Right lobe of liver (tissue), 6 donors: ENCODE results near the gene OBI1. TPM values are rescaled to one million over a fixed set of nuclear protein-coding genes. Genes with fewer than 3 reads are reported as not detected.

Experiments
- ATAC-seq, 4 donors: fragments of 200-7000 bp; cut with Tn5 transposase; one replicate each; pipeline ENCODE4 v1.9.1; 2020; ENCODE audit warnings: mild to moderate bottlenecking in 4 of 4, moderate library complexity in 4 of 4
- DNase-seq, 3 donors: peaks; one replicate each; pipeline ENCODE4 v3.0.0-alpha.2; 2020
- H3K27ac ChIP-seq, 3 donors: fragments of 200-600 bp; one replicate each; pipeline ENCODE4 v1.8.0; 2022
- H3K27me3 ChIP-seq, 2 donors: fragments of 200-600 bp; one replicate each; pipeline ENCODE4 v1.8.0; 2022
- H3K36me3 ChIP-seq, 4 donors: fragments of 200-600 bp; sonication (generic) in 1 of 4; one replicate each; pipeline versions ENCODE4 v1.5.1 to v1.8.0; 2017 to 2022; ENCODE audit warnings: control low read depth in 1 of 4
- H3K4me1 ChIP-seq, 4 donors: fragments of 200-600 bp; sonication (generic) in 1 of 4; one replicate each; pipeline versions ENCODE4 v1.5.1 to v1.8.0; 2017 to 2022; ENCODE audit warnings: control low read depth in 1 of 4
- H3K4me3 ChIP-seq, 3 donors: fragments of 200-600 bp; one replicate each; pipeline ENCODE4 v1.8.0; 2022
- H3K9me3 ChIP-seq, 4 donors: fragments of 200-600 bp; sonication (generic) in 1 of 4; one replicate each; pipeline versions ENCODE4 v1.5.1 to v1.8.0; 2017 to 2022; ENCODE audit warnings: control low read depth in 1 of 4
- POLR2A ChIP-seq: fragments of 450-650 bp; IDR thresholded peaks from one replicate; pipeline ENCODE4 v1.6.1; 2017; ENCODE audit warnings: antibody characterized with exemption, mild to moderate bottlenecking
- WGBS: methylation state at CpG from one replicate; pipeline ENCODE4 v1.1.6; 2018; ENCODE audit warnings: low coverage, low lambda C conversion rate; ENCODE audit not compliant: insufficient coverage; ENCODE audit errors: missing lambda C conversion rate; 5-methylcytosine and 5-hydroxymethylcytosine counted together
- intact Hi-C, 2 donors: fragments of 100-400 bp; cut with DNase I; formaldehyde crosslinking; loops; one replicate each; pipeline versions ENCODE4 v1.11.2 to v1.14.1; 2022
- total RNA-seq, 6 experiments: library from RNA; depleted of rRNA in 2 of 6; stranded (reverse); fragments of >200 nt in 2 of 6; fragmentation: NEBNext Ultra II Directional in 3 of 6; extraction: Animal tissue kit (Norgen Biotek cat#: 25700) in 3 of 6; gene quantifications; one replicate each; pipeline versions ENCODE4 v1.1.0 to v1.2.4, GENCODE V29; 2016 to 2023
- TF ChIP-seq, protein P1 (sequence below), 4 donors: fragments of 200-600 bp in 3 of 4; fragments of 450-650 bp in 1 of 4; IDR thresholded peaks; one replicate each; pipeline versions ENCODE4 v1.5.1 to v1.8.0; 2016 to 2022; ENCODE audit warnings: antibody characterized with exemption in 4 of 4, mild to moderate bottlenecking in 2 of 4
- donor health status: DM: no; HTN: yes; CAD: no.
- donor health status: DM: no; HTN: no; CAD: no.
- donor health status: DM: no; HTN: no; CAD: no.
- donor health status: DM: no; HTN: yes; CAD: no.
- donor health status: DM: no; HTN: yes; CAD: no.

OBI1 gene
- total RNA-seq, 6 experiments from 2014 or later = 1.7 to 3.6 (median 2.8) TPM

DNA sequence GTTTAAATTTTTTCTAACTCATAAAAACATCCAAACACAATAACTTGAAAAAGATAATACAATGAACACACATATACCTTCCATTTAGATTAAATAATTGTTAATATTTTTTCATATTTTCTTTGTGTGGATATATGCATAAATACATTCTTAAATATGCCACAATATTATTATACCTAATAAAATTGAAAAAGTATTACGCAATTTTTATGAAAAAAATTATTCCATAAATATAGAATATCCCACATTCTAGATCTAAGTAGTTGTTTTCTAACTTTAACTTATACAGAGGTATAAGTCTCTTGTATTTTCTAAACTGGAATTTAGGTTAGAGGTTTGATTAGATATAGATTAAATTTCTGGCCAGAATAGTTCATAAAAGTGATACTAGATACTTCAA lies 89.9 kb downstream of the OBI1 start:
- intact Hi-C loops = no loop called here
- Histone ChIP-seq H3K27me3 (no peaks in the 10 kb centered on the region), H3K36me3 (no peaks in the 10 kb centered on the region), H3K4me3 (no peak overlapping the region), H3K9me3 (no peaks in the 10 kb centered on the region), H3K27ac (no peak overlapping the region), H3K4me1 (no peaks in the 10 kb centered on the region)
- no peak for ATAC-seq
- WGBS = 67% methylated on average over 1 of the region's 1 CpG
- no peak for TF ChIP-seq POLR2A
- TF ChIP-seq, protein P1, sequence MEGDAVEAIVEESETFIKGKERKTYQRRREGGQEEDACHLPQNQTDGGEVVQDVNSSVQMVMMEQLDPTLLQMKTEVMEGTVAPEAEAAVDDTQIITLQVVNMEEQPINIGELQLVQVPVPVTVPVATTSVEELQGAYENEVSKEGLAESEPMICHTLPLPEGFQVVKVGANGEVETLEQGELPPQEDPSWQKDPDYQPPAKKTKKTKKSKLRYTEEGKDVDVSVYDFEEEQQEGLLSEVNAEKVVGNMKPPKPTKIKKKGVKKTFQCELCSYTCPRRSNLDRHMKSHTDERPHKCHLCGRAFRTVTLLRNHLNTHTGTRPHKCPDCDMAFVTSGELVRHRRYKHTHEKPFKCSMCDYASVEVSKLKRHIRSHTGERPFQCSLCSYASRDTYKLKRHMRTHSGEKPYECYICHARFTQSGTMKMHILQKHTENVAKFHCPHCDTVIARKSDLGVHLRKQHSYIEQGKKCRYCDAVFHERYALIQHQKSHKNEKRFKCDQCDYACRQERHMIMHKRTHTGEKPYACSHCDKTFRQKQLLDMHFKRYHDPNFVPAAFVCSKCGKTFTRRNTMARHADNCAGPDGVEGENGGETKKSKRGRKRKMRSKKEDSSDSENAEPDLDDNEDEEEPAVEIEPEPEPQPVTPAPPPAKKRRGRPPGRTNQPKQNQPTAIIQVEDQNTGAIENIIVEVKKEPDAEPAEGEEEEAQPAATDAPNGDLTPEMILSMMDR (IDR thresholded peaks at IDR 0.05) = no peak
- no peak for DNase-seq

DNA sequence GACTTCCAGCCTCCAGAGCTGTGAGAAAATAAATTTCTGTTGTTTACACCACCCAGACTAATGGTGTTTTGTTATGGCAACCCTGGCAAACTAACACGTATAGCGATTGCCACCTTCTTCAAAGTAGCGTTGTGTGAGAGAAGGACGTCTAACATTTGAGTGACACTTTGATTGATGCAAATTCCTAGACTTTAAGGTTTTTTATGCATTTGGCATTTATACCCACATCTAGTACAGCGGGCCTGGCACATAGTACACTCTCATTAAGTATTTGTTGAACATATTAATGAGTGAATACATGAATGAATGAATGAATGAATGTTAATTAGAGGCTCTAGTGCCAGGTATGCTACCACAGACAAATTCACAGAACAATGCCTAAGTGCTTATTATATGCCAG lies 92.3 kb downstream of the OBI1 start:
- Histone ChIP-seq H3K9me3 (no peaks in the 10 kb centered on the region), H3K4me1 (no peaks in the 10 kb centered on the region), H3K27me3 (no peaks in the 10 kb centered on the region), H3K27ac (no peak overlapping the region), H3K36me3 (no peaks in the 10 kb centered on the region), H3K4me3 (no peak overlapping the region)
- TF ChIP-seq, protein P1 (IDR thresholded peaks at IDR 0.05) = no peak
- no peak for TF ChIP-seq POLR2A
- WGBS = 87% methylated on average over 5 of the region's 5 CpGs
- DNase-seq (no peak), ATAC-seq (no peak)
- intact Hi-C loops = no loop called here

Other genes with a start within 250 kb of the OBI1 start
- under 1 TPM in 3 of 6 experiments, not detected in 3; 0.07 to 0.25 (median 0.19) TPM for gene POU4F1, start 55.6 kb downstream of the OBI1 start, total RNA-seq